Lower leg skin (tissue), 4 donors: ENCODE measurements around the gene PERM1. TPM values are rescaled to one million over a fixed set of nuclear protein-coding genes. Genes with fewer than 3 reads are reported as not detected.

ENCODE experiments used
- DNase-seq, 2 donors: peaks; one replicate each; pipeline ENCODE4 v3.0.0-alpha.2; 2019; ENCODE audit warnings: low spot score in 2 of 2
- H3K4me3 ChIP-seq: fragments of 200-600 bp; sonication (generic); 2 replicates; pipeline ENCODE4 v1.5.1; 2017; ENCODE audit warnings: mild to moderate bottlenecking, low read depth; ENCODE audit not compliant: poor library complexity, severe bottlenecking
- CTCF ChIP-seq, 3 donors: fragments of 450-650 bp; IDR thresholded peaks; one replicate each; pipeline ENCODE4 v1.5.1; 2016; ENCODE audit warnings: antibody characterized with exemption in 3 of 3, mild to moderate bottlenecking in 3 of 3, moderate library complexity in 2 of 3
- POLR2A ChIP-seq, 2 donors: fragments of 450-650 bp; IDR thresholded peaks; one replicate each; pipeline ENCODE4 v1.6.1; 2016 to 2017; ENCODE audit warnings: antibody characterized with exemption in 2 of 2, mild to moderate bottlenecking in 1 of 2, moderate library complexity in 1 of 2
- WGBS, 2 donors: methylation state at CpG; one replicate each; pipeline ENCODE4 v1.1.5; 2018; 5-methylcytosine and 5-hydroxymethylcytosine counted together
- intact Hi-C: fragments of 100-400 bp; cut with DNase I; formaldehyde crosslinking; loops from one replicate; pipeline ENCODE4 v1.15.0; 2023; ENCODE audit warnings: low total_unique reads
- total RNA-seq, 4 donors: library from RNA; depleted of rRNA; stranded (reverse); fragments of >200 nt; gene quantifications; one replicate each; pipeline ENCODE4 v1.1.0, GENCODE V29; 2016

The PERM1 gene
- total RNA-seq, 4 donors from 2014 or later = 0.17 to 0.46 (median 0.29) TPM; not detected in 1

DNA sequence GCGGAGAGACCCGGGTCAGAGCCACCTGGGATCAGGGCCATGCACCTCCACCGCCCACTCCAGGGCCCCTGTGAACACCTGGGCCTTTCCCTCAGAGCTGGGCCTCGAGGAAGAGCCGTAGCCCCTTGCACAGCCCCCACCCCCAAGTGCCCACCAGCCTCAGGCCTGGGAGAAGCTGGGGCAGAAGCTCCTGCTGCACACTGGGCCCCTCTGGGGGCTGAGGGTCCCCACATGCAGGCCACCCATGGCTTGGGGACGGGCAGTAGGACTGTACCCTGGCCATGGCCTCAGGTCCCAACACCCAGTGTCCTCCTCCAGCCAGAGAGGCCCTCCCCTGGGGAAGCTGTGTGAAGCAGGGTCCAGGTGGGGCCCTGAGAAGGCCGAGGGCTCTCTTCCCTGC lies 29.3 kb downstream of the PERM1 start:
- no peak for TF ChIP-seq POLR2A (IDR thresholded peaks at IDR 0.05)
- TF ChIP-seq CTCF (IDR thresholded peaks at IDR 0.05) = no peak
- no peak for DNase-seq
- intact Hi-C loops = no loop called here
- WGBS, 2 donors = 86 to 92% methylated on average over 5 to 7 of the region's 7 CpGs
- H3K4me3 ChIP-seq = no peak overlapping the region

GRCh38 chr1:952201-952600 lies 29.7 kb downstream of the PERM1 start:
- no peak overlapping the region for H3K4me3 ChIP-seq
- no peak for DNase-seq
- WGBS, 2 donors = 89 to 92% methylated on average over 15 of the region's 15 CpGs
- TF ChIP-seq POLR2A (IDR thresholded peaks at IDR 0.05) (no peak), CTCF (IDR thresholded peaks at IDR 0.05) (no peak)
- intact Hi-C loops = no loop called here

DNA sequence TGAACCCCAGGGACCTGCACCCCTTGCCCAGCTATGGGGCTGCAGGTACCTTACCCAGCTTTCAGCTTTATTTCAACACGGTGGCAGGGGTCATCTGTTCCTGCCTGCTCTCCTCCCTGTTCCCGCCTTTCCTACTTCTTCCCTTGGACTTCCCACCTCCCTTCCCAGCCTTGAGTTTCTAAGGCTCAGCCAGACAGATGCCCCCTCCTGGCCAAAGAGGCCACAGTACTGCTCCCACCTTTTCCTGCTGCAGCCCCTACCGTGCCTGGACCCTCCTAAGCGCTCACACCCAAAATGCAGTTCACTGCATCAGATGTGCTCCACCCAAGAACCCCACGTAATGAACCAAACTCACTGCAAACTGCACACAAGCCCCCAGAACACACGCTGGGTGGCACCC lies 30.5 kb downstream of the PERM1 start:
- 79 to 83% methylated on average over 6 of the region's 6 CpGs for WGBS, 2 donors
- DNase-seq = no peak
- no peak overlapping the region for H3K4me3 ChIP-seq
- TF ChIP-seq POLR2A (IDR thresholded peaks at IDR 0.05) = no peak
- no peak for TF ChIP-seq CTCF (IDR thresholded peaks at IDR 0.05)
- intact Hi-C loops = no loop called here

DNA sequence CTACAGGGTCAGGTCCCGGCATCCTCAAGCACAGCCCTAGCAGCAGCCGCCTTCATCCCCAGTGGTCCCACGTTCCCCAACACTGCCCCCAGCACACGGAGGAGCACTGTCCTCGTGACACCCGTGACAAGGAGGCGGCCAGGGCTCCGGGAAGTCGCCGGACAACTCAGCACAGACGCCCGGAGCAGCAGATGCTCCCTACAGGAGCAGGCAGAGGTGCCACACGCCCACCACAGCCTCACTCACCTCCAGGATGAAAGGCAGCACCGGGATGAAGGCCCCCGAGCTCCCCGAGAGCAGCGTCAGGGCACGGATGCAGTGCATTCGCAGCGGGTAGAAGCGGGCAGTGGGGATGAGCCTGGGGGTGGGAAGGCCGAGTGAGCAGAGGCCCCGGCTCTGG lies 31.0 kb downstream of the PERM1 start:
- DNase-seq = no peak
- TF ChIP-seq POLR2A (IDR thresholded peaks at IDR 0.05) (no peak), CTCF (IDR thresholded peaks at IDR 0.05) (no peak)
- H3K4me3 ChIP-seq = no peak overlapping the region
- intact Hi-C loops = no loop called here
- 91 to 96% methylated on average over 21 to 23 of the region's 23 CpGs for WGBS, 2 donors

DNA sequence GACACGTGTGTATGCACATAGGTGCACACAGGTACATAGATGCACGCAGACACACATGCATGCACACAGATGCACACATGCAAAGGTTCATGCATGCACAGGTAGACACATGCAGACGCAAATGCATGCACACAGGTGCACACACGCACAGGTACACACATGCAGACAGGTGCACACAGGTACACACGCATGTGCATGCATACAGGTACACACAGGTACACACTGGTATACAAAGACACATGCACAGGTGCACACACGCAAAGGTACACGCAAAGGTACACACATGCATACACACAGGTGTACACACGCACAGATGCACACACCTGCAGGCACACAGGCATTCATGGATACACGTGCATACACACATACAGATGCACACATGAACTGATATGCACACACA lies 31.6 kb downstream of the PERM1 start:
- 90 to 97% methylated on average over 9 of the region's 9 CpGs for WGBS, 2 donors
- intact Hi-C loops = no loop called here
- no peak overlapping the region for H3K4me3 ChIP-seq

More for the DNA sequence above, 31.6 kb downstream of the PERM1 start:
- no peak for DNase-seq
- no peak for TF ChIP-seq POLR2A (IDR thresholded peaks at IDR 0.05)
- no peak for TF ChIP-seq CTCF (IDR thresholded peaks at IDR 0.05)
